ENCODE results near the gene TUT4. TPM values are rescaled to one million over a fixed set of nuclear protein-coding genes. Genes with fewer than 3 reads are reported as not detected.
A peak's percentile ranks its signal among the peaks of the same experiment; 100 is the strongest.

Gene TUT4
- total and polyA plus RNA-seq, 2 of the 4 experiments (the other 2 are of a cell fraction) = 10.9 to 40.0 TPM

- CTCF ChIA-PET = no interaction called here
- no CpG with 5 or more reads among the region's 3 CpGs for WGBS, 2 experiments (ENCODE audit: extremely low coverage in 2 of 2, insufficient read length in 1 of 2)
- H2AK5ac ChIP-seq (ENCODE audit: low read depth, low read length) = no peak overlapping the region
Observed at GRCh38 chr1:52580283-52580682, 27.4 kb upstream of the TUT4 start.

More at GRCh38 chr1:52580283-52580682, 27.4 kb upstream of the TUT4 start:
- Histone ChIP-seq H3K4me2 (ENCODE audit: low read depth, low read length) (no peak overlapping the region), H3K27me3 (ENCODE audit: control insufficient read depth, insufficient read depth, low read length) (peaks cover 18% of the 10 kb centered on the region), H3K9me1 (ENCODE audit: insufficient read depth, low read length) (no peaks in the 10 kb centered on the region), H3K14ac (replicated peaks; ENCODE audit: low read depth, low read length) (no peak overlapping the region), H4K20me1 (ENCODE audit: insufficient read depth, low read length) (no peaks in the 10 kb centered on the region), H4K5ac (ENCODE audit: low read depth, low read length) (no peak overlapping the region), H2AK9ac (replicated peaks; ENCODE audit: low read depth, low read length, poor library complexity) (no peak overlapping the region), H3K79me1 (ENCODE audit: low read depth in 1 of 2, low read length in 2 of 2) (no peaks in the 10 kb centered on the region), H3K36me3 (ENCODE audit: control insufficient read depth, insufficient read depth, low read length) (no peaks in the 10 kb centered on the region), H2BK20ac (ENCODE audit: low read depth, low read length) (no peak overlapping the region), H2BK120ac (ENCODE audit: low read depth, low read length) (no peak overlapping the region), H3K4ac (ENCODE audit: low read depth, low read length) (no peak overlapping the region), H2BK15ac (ENCODE audit: low read depth, low read length) (no peak overlapping the region), H3K27ac (ENCODE audit: insufficient read depth, low read length) (no peak overlapping the region), H3K9me3 (ENCODE audit: control insufficient read depth, insufficient read depth, low read length) (no peaks in the 10 kb centered on the region), H3K56ac (ENCODE audit: extremely low read depth, insufficient read depth, low read length) (no peak overlapping the region), H4K91ac (ENCODE audit: insufficient read depth, low read depth, low read length) (no peak overlapping the region), H3K4me3 (ENCODE audit: insufficient read depth, low read depth, low read length) (no peak overlapping the region), H3K18ac (ENCODE audit: low read depth, low read length) (no peak overlapping the region), H3K9ac (ENCODE audit: low read depth, low read length) (no peak overlapping the region), H3K4me1 (ENCODE audit: control insufficient read depth, insufficient read depth, low read length) (peaks cover 2% of the 10 kb centered on the region), H2AFZ (replicated peaks; ENCODE audit: low read length, poor library complexity) (no peak overlapping the region), H3K23ac (ENCODE audit: low read depth, low read length) (no peak overlapping the region), H2BK5ac (ENCODE audit: low read depth, low read length, poor library complexity, severe bottlenecking) (no peak overlapping the region), H4K8ac (ENCODE audit: low read depth in 2 of 2, low read length in 2 of 2) (no peak overlapping the region)
- intact Hi-C loops (cut with micrococcal nuclease) = no loop called here
- POLR2A ChIA-PET (ENCODE audit: unreplicated experiment) = no interaction called here
- dilution Hi-C loops (cut with HindIII; ENCODE audit: low sequenced_read_pairs, unreplicated experiment) = no loop called here
- ATAC-seq (ENCODE audit: low read depth) (no peak), DNase-seq (no peak)
- TF ChIP-seq POLR2A (IDR thresholded peaks at IDR 0.05; ENCODE audit: low read depth, low read length) = no peak
- TF ChIP-seq CEBPB (IDR thresholded peaks at IDR 0.05; ENCODE audit: low read depth, low read length) = peak; percentile 35; the same call in 1 of the 2 replicates
- in situ Hi-C loops (cut with MboI; ENCODE audit: low sequenced_read_pairs) = no loop called here
- BruUV-seq (replicated peaks) = no TSS peak
